Stimulated activated naive CD8-positive, alpha-beta T cell treated with anti-CD3 and anti-CD28 coated beads, Interleukin-15, Interleukin-2, amounts not matched to agents 100 U/mL and 50 U/mL, for 24 hours (primary cell): Measurements from ENCODE around the gene PHF3.
A peak's percentile ranks its signal among the peaks of the same experiment; 100 is the strongest.

Experiments used
- ATAC-seq: fragments of 150-1000 bp; cut with Tn5 transposase; one replicate; pipeline ENCODE4 v1.10.0; 2021
- DNase-seq: peaks from one replicate; pipeline ENCODE4 v3.0.0; 2021

Gene PHF3, protein sequence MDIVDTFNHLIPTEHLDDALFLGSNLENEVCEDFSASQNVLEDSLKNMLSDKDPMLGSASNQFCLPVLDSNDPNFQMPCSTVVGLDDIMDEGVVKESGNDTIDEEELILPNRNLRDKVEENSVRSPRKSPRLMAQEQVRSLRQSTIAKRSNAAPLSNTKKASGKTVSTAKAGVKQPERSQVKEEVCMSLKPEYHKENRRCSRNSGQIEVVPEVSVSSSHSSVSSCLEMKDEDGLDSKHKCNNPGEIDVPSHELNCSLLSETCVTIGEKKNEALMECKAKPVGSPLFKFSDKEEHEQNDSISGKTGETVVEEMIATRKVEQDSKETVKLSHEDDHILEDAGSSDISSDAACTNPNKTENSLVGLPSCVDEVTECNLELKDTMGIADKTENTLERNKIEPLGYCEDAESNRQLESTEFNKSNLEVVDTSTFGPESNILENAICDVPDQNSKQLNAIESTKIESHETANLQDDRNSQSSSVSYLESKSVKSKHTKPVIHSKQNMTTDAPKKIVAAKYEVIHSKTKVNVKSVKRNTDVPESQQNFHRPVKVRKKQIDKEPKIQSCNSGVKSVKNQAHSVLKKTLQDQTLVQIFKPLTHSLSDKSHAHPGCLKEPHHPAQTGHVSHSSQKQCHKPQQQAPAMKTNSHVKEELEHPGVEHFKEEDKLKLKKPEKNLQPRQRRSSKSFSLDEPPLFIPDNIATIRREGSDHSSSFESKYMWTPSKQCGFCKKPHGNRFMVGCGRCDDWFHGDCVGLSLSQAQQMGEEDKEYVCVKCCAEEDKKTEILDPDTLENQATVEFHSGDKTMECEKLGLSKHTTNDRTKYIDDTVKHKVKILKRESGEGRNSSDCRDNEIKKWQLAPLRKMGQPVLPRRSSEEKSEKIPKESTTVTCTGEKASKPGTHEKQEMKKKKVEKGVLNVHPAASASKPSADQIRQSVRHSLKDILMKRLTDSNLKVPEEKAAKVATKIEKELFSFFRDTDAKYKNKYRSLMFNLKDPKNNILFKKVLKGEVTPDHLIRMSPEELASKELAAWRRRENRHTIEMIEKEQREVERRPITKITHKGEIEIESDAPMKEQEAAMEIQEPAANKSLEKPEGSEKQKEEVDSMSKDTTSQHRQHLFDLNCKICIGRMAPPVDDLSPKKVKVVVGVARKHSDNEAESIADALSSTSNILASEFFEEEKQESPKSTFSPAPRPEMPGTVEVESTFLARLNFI (N-terminal part only)

GRCh38 chr6:63635588-63636517 is at the start of gene PHF3:
Gene PHF3, plus strand, starts transcription at chr6:63635802. Its CDS starts 10,750 bp downstream, at chr6:63646552.
- DNase-seq (peak; percentile 91), ATAC-seq (peak; percentile 93)

DNA sequence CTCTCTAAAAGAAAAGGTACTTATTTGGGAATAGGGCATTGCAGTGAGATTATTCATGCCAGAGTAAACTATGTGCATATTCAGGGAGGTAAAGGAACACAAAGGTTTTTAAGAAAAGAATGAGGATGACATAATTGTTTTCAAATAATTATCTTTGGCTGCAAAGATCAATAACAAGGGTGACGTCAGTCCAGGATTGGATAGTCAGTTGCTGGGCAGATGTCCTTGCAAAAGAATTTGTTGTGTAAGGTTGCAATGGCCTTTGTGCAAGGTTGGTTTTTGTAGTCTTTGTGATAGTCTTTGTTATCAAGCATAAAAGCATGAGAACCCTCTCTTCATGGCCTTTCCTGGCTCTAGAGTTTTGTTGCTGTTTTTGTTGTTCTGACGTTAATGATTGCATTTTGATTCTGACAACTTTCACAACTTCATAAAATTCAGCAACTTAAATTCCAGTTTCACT is 45.6 kb upstream of the PHF3 start:
- DNase-seq, result no peak
- no peak for ATAC-seq

DNA sequence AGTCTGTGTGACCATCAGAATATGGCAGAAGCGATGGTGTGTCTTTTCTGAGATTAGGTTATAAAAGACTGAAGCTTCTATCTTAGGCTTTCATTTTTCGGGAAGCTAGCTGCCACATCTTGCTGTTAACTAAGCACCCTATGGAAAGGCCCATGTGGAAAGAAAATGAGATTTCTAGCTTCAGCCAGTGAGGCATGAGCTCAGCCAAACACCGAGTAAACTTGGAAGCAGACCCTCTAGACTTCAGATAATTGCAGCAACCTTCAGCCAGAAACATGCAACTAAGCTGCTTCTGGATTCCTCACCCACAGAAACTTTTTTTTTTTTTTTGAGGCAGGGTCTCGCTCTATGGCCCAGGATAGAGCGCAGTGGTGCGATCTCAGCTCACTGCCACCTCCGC is 42.7 kb upstream of the PHF3 start:
- DNase-seq (no peak), ATAC-seq (no peak)

GRCh38 chr6:63597141-63598048 is 38.2 kb upstream of the PHF3 start:
- DNase-seq (no peak), ATAC-seq (no peak)

DNA sequence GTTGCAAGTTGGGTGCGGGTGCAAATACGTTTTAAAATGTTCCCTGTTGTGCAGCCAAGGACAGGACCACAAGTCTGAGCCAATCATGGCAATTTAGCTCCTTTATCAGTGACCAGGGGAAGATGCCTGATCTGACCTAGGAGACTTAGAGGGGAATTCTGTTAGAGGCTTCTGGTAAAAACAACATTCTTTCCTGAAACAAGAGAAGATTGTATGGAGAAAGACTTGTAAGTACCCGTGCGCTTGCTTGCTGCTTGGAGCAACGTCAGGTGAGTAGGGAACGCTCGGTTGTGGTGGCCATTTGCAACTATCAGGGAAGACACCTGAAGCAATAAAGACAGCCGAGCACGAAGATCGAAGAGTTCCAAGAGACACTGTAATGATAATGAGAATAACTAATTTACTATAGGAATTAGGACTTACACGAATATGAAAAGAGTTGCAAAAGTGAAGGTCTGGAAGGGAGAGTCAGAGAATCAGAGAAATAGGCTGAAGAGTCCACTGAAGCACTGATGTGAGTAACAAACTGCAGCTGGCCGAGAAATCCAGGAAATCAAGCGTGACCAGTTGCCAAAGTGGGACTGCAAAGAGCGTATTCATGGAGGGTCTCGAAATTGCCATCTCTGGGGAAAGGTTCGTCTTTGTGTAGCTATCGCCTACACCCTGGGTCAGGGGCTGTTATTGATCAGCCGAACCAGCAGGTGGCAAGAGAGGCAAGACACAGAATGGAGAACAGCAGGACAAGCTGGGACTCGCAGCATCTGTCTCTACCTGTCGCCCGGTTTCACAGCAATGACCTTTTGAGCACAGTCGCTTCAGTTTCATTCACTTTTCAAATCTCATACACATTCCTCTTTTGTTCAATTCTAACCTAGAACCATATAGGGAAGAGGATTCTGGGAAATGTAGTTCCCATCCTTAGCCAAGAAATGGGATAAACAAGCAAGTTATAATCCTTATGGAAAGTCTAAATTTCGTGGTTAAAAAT is 37.3 kb upstream of the PHF3 start:
- peak; percentile 70 for DNase-seq
- peak; percentile 99 for ATAC-seq

DNA sequence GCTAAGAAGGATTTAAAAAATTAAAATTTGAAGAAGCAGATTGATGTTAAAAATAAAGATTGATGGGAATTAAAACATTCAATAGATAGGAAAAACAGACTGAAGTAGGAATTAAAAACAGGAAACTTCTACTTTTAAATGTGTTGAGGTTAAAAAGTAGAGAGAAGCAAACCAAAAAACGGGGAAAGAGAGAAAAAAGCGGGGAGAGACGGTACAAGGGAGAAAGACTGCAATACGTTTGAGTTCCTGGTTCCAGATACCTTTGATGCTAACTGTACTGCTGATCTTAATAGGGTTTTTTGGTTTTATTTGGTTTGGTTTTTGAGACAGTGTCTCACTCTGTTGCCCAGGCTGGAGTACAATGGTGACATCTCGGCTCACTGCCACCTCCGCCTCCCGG is 36.4 kb upstream of the PHF3 start:
- ATAC-seq, result no peak
- no peak for DNase-seq

DNA sequence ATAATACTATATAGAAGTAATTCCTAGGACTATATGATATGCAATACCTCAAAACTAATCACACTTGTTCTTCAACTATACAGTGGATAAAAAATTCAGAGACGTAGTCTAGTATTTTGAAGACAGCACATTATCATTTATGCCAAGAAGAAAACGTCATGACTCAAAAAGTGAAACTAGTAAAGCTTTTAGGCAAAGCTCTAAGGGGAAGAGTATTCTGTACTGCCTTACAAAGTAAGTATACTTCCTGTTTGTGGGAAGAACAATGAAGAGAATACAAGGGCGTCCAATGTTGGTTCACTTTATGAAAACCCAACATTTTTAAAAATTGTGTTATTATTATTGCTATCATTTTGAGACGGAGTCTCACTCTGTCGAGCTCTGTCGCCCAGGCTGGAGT is 35.5 kb upstream of the PHF3 start:
- ATAC-seq (no peak), DNase-seq (no peak)

- DNase-seq, result no peak
- no peak for ATAC-seq
These were observed 26.4 kb upstream of the PHF3 start for GRCh38 chr6:63609231-63609630.

- no peak for ATAC-seq
These were observed 24.7 kb upstream of the PHF3 start for GRCh38 chr6:63610944-63611343.

GRCh38 chr6:63611560-63611959 is 24.0 kb upstream of the PHF3 start:
- DNase-seq, result no peak
- no peak for ATAC-seq

More at GRCh38 chr6:63610944-63611343, 24.7 kb upstream of the PHF3 start:
- no peak for DNase-seq

- DNase-seq, result no peak
- ATAC-seq, result no peak
These were observed 20.0 kb upstream of the PHF3 start for GRCh38 chr6:63615590-63615989.

- no peak for DNase-seq
- no peak for ATAC-seq
These were observed 11.5 kb upstream of the PHF3 start for GRCh38 chr6:63624091-63624490.

- ATAC-seq (no peak), DNase-seq (no peak)
These were observed 5.1 kb upstream of the PHF3 start for GRCh38 chr6:63630466-63630865.

- no peak for ATAC-seq
- no peak for DNase-seq
These were observed 972 bp upstream of the PHF3 start for GRCh38 chr6:63634630-63635029.

DNA sequence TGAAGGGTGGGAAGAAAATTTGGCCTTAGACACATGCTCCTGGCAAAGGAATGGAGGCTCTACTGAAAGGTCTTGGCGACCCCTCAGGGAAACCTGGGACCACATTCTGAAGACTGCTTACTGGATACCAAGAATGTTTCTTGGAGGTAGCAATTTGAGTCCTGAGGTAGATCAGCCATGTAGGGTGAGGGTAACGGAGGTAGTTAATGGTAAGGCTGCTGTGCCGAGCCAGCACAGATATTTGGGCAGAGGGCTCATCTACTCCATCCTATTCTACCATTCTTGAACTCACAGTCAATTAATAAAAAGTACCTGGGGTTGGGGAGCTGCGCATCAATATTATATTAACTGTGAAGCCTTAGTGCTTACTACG is 401 bp upstream of the PHF3 start:
- ATAC-seq (no peak), DNase-seq (no peak)

DNA sequence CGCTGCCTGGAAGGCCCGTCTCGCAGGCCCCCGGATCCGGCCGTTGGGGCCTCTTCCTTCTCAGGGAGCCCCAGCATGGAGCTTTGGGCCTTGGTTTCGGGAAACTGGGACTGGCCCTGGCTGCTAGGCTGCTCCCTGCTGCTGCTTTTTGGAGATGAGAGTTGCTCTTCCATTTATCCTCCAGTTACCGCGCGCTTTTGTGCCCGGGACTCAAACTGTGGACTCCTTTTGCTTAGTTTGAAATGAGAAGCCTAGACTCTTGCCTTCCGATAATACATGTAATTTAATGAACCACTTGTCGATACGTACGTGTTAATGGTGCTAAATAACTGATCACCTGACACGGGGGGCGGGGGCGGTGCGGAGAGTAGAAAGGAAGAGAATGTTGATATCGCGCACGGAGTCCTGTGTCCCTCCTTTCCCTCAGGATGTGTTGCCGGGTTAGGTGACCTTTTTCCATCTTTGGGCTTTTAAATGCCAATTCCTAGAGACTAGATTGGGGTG is 968 bp downstream of the PHF3 start:
- DNase-seq (peak; percentile 72), ATAC-seq (no peak)

- ATAC-seq, result no peak
These were observed 2.4 kb downstream of the PHF3 start for GRCh38 chr6:63637865-63638445.

GRCh38 chr6:63640062-63640461 is 4.5 kb downstream of the PHF3 start:
- no peak for ATAC-seq
- DNase-seq, result no peak

More at GRCh38 chr6:63637865-63638445, 2.4 kb downstream of the PHF3 start:
- no peak for DNase-seq
